RWPE1 (cell line): ENCODE measurements around the gene TUSC2.

Source experiments
- CTCF ChIA-PET: fragments of 350-600 bp; sonication (Branson Sonifier 250); formaldehyde crosslinking; extraction: SDS; loops from one replicate; lab custom pipeline; 2021; lab: Yijun Ruan, JAX
- POLR2A ChIA-PET: fragments of 400-600 bp; formaldehyde crosslinking; extraction: SDS; loops from one replicate; lab custom pipeline; 2020; ENCODE audit warnings: antibody characterized with exemption; ENCODE audit not compliant: low non-redundant PET; lab: Yijun Ruan, JAX
- DNase-seq: peaks from one replicate; pipeline ENCODE4 v3.0.0; 2012; ENCODE audit warnings: low spot score
- H3K27ac ChIP-seq: fragments of 450-650 bp; 2 replicates; pipeline ENCODE4 v1.5.1; 2017
- CTCF ChIP-seq: fragments of 450-650 bp; conservative IDR thresholded peaks from 2 replicates; pipeline ENCODE4 v1.5.1; 2017; ENCODE audit warnings: low read depth, mild to moderate bottlenecking

TUSC2 gene

GRCh38 chr3:50325113-50325480 lies 2.9 kb downstream of the TUSC2 start:
- POLR2A ChIA-PET = no interaction called here
- no peak for TF ChIP-seq CTCF
- peak overlapping the region; percentile 88 for H3K27ac ChIP-seq
- DNase-seq = no peak
- CTCF ChIA-PET = interaction anchor here (0.6 to 0.7 kb wide), 3 partner anchors 25 to 595 kb away, joined by 3 to 6 read pairs (median 3); partner anchors contain the start of gene NPRL2

GRCh38 chr3:50324351-50325112 lies 3.5 kb downstream of the TUSC2 start:
- ChIA-PET POLR2A (interaction anchor here (0.6 kb wide), 2 partner anchors 9 to 25 kb away, joined by 3 to 5 read pairs; partner anchors contain the start of genes HYAL3 and NAA80), CTCF (interaction anchor here (0.6 to 1.1 kb wide), 8 partner anchors 17 to 594 kb away, joined by 3 to 6 read pairs (median 3); partner anchors contain the start of genes IFRD2 and NPRL2)
- TF ChIP-seq CTCF = peak; percentile 86
- H3K27ac ChIP-seq = peak overlapping the region; percentile 97
- DNase-seq = peak; percentile 49

GRCh38 chr3:50323614-50324199 lies 4.3 kb downstream of the TUSC2 start:
- peak overlapping the region; percentile 97 for H3K27ac ChIP-seq
- DNase-seq = no peak
- POLR2A ChIA-PET = interaction anchor here (0.6 kb wide), 2 partner anchors 9 to 24 kb away, joined by 3 to 5 read pairs; partner anchors contain the start of genes HYAL3 and NAA80
- TF ChIP-seq CTCF = no peak
- CTCF ChIA-PET = interaction anchor here (0.6 to 1.1 kb wide), 4 partner anchors 18 to 31 kb away, joined by 3 to 5 read pairs (median 4); partner anchors contain the start of gene IFRD2

- H3K27ac ChIP-seq = peak overlapping the region; percentile 97
- DNase-seq = no peak
- ChIA-PET POLR2A (no interaction called here), CTCF (no interaction called here)
- TF ChIP-seq CTCF = no peak
Measured at GRCh38 chr3:50323092-50323600, 4.9 kb downstream of the TUSC2 start.

GRCh38 chr3:50322386-50323091 lies 5.5 kb downstream of the TUSC2 start, which contains the start of gene HYAL2:
Gene HYAL2 (minus strand): TSS chr3:50322745. CDS start chr3:50320489, 2,256 bp downstream.
- ChIA-PET CTCF (no interaction called here), POLR2A (no interaction called here)
- peak within 1 kb of the TSS; percentile 97 for H3K27ac ChIP-seq
- DNase-seq = no peak
- no peak for TF ChIP-seq CTCF

GRCh38 chr3:50322115-50322385 lies 6.0 kb downstream of the TUSC2 start:
- CTCF ChIA-PET = no interaction called here
- POLR2A ChIA-PET = interaction anchor here (0.6 kb wide), 1 partner anchor 23 kb away, joined by 3 read pairs; no protein-coding TSS in a partner anchor
- no peak for DNase-seq
- H3K27ac ChIP-seq = peak overlapping the region; percentile 97
- TF ChIP-seq CTCF = no peak
